ES-I3 (cell line): Measurements from ENCODE around the gene MORN1.
A peak's percentile ranks its signal among the peaks of the same experiment; 100 is the strongest.

ENCODE experiments used
- H3K36me3 ChIP-seq: 2 replicates; pipeline ENCODE4 v1.6.1; 2013; ENCODE audit warnings: mild to moderate bottlenecking, low read length, control low read depth, moderate library complexity; ENCODE audit not compliant: insufficient read depth
- H3K4me1 ChIP-seq: 2 replicates; pipeline ENCODE4 v1.6.1; 2013; ENCODE audit warnings: mild to moderate bottlenecking, control low read depth, low read length; ENCODE audit not compliant: insufficient read depth
- H3K9ac ChIP-seq: 2 replicates; pipeline ENCODE4 v1.6.1; 2013; ENCODE audit warnings: low read depth, mild to moderate bottlenecking, low read length, moderate library complexity
- H3K9me3 ChIP-seq: 2 replicates; pipeline ENCODE4 v1.6.1; 2013; ENCODE audit warnings: mild to moderate bottlenecking, low read length, moderate library complexity; ENCODE audit not compliant: control insufficient read depth, insufficient read depth

MORN1 gene

GRCh38 chr1:2414297-2414958 lies 23.1 kb upstream of the MORN1 start:
- Histone ChIP-seq H3K4me1 (no peaks in the 10 kb centered on the region; the same call in 1 of the 2 replicates), H3K36me3 (no peaks in the 10 kb centered on the region; the same call in 1 of the 2 replicates), H3K9me3 (no peaks in the 10 kb centered on the region), H3K9ac (peak overlapping the region; percentile 84; the same call in 1 of the 2 replicates)

- H3K4me1 ChIP-seq = no peaks in the 10 kb centered on the region; the same call in 1 of the 2 replicates
- H3K36me3 ChIP-seq = no peaks in the 10 kb centered on the region; the same call in 1 of the 2 replicates
- peak overlapping the region; percentile 84 for H3K9ac ChIP-seq
- H3K9me3 ChIP-seq = no peaks in the 10 kb centered on the region
Measured at GRCh38 chr1:2413495-2414296, 22.3 kb upstream of the MORN1 start.

GRCh38 chr1:2412773-2413494 lies 21.6 kb upstream of the MORN1 start:
- Histone ChIP-seq H3K9me3 (no peaks in the 10 kb centered on the region), H3K9ac (peak overlapping the region; percentile 84), H3K4me1 (no peaks in the 10 kb centered on the region; the same call in 1 of the 2 replicates), H3K36me3 (no peaks in the 10 kb centered on the region; the same call in 1 of the 2 replicates)

- H3K4me1 ChIP-seq = no peaks in the 10 kb centered on the region; the same call in 1 of the 2 replicates
- H3K9ac ChIP-seq = peak within 1 kb of the TSS; percentile 84
- no peaks in the 10 kb centered on the region for H3K9me3 ChIP-seq
- H3K36me3 ChIP-seq = no peaks in the 10 kb centered on the region; the same call in 1 of the 2 replicates
Measured at GRCh38 chr1:2412395-2412772, 21.0 kb upstream of the MORN1 start, which contains the start of gene PEX10. Gene PEX10 (minus strand): TSS chr1:2412564. CDS start chr1:2412502, 62 bp downstream.

GRCh38 chr1:2411801-2412394 lies 20.5 kb upstream of the MORN1 start:
- Histone ChIP-seq H3K9me3 (no peaks in the 10 kb centered on the region), H3K36me3 (no peaks in the 10 kb centered on the region; the same call in 1 of the 2 replicates), H3K4me1 (no peaks in the 10 kb centered on the region; the same call in 1 of the 2 replicates), H3K9ac (peak overlapping the region; percentile 80)

- H3K9ac ChIP-seq = no peak overlapping the region
- peaks cover 9% of the 10 kb centered on the region for H3K36me3 ChIP-seq
- no peaks in the 10 kb centered on the region for H3K9me3 ChIP-seq
- no peaks in the 10 kb centered on the region; the same call in 1 of the 2 replicates for H3K4me1 ChIP-seq
Measured at GRCh38 chr1:2409745-2410144, 18.4 kb upstream of the MORN1 start.

- no peaks in the 10 kb centered on the region for H3K9me3 ChIP-seq
- H3K4me1 ChIP-seq = no peaks in the 10 kb centered on the region; the same call in 1 of the 2 replicates
- no peak overlapping the region for H3K9ac ChIP-seq
- H3K36me3 ChIP-seq = peaks cover 9% of the 10 kb centered on the region
Measured at GRCh38 chr1:2408859-2409276, 17.5 kb upstream of the MORN1 start.

GRCh38 chr1:2408456-2408855 lies 17.1 kb upstream of the MORN1 start:
- peaks cover 9% of the 10 kb centered on the region for H3K36me3 ChIP-seq
- H3K4me1 ChIP-seq = no peaks in the 10 kb centered on the region; the same call in 1 of the 2 replicates
- H3K9ac ChIP-seq = no peak overlapping the region

GRCh38 chr1:2407991-2408275 lies 16.6 kb upstream of the MORN1 start:
- Histone ChIP-seq H3K9me3 (no peaks in the 10 kb centered on the region), H3K4me1 (no peaks in the 10 kb centered on the region), H3K36me3 (peaks cover 9% of the 10 kb centered on the region), H3K9ac (no peak overlapping the region)

More at GRCh38 chr1:2408456-2408855, 17.1 kb upstream of the MORN1 start:
- H3K9me3 ChIP-seq = no peaks in the 10 kb centered on the region

GRCh38 chr1:2407166-2407990 lies 16.0 kb upstream of the MORN1 start:
- Histone ChIP-seq H3K9me3 (no peaks in the 10 kb centered on the region), H3K9ac (no peak overlapping the region), H3K36me3 (peaks cover 9% of the 10 kb centered on the region), H3K4me1 (no peaks in the 10 kb centered on the region)

GRCh38 chr1:2406451-2407041 lies 15.2 kb upstream of the MORN1 start:
- H3K4me1 ChIP-seq = no peaks in the 10 kb centered on the region
- no peaks in the 10 kb centered on the region for H3K9me3 ChIP-seq
- H3K9ac ChIP-seq = no peak overlapping the region
- H3K36me3 ChIP-seq = peaks cover 9% of the 10 kb centered on the region

- H3K9ac ChIP-seq = no peak overlapping the region
- H3K4me1 ChIP-seq = no peaks in the 10 kb centered on the region
- H3K36me3 ChIP-seq = peaks cover 12% of the 10 kb centered on the region
- no peaks in the 10 kb centered on the region for H3K9me3 ChIP-seq
Measured at GRCh38 chr1:2405588-2406295, 14.4 kb upstream of the MORN1 start.
